Fibroblast of the aortic adventitia (primary cell): ENCODE data around the gene KCNMB3. TPM values are rescaled to one million over a fixed set of nuclear protein-coding genes. Genes with fewer than 3 reads are reported as not detected.
"Not testable (repeated sequence)": the region's sequence is repeated elsewhere in the genome, so short reads cannot be mapped to it uniquely, and the experiment has no call there.

Experiments
- DNase-seq: peaks from one replicate; pipeline ENCODE4 v3.0.0-alpha.2; 2010; ENCODE audit warnings: low read depth
- H3K4me3 ChIP-seq: 2 replicates; pipeline ENCODE4 v1.5.1; 2011; ENCODE audit warnings: low read depth, mild to moderate bottlenecking, control low read depth, low read length, moderate library complexity
- CTCF ChIP-seq: IDR thresholded peaks from 2 replicates; pipeline ENCODE4 v1.5.1; 2011; ENCODE audit warnings: mild to moderate bottlenecking, low read length, control low read depth, inconsistent platforms; ENCODE audit not compliant: insufficient read depth
- total RNA-seq: library from RNA; depleted of rRNA; stranded (reverse); fragments of >200 nt; gene quantifications from 2 replicates; pipeline ENCODE4 v1.2.3, GENCODE V29; 2012; ENCODE audit warnings: low replicate concordance

The KCNMB3 gene
- total RNA-seq, 1 donor, result 2.2 TPM

- TF ChIP-seq CTCF, result no peak
- H3K4me3 ChIP-seq, result no peak overlapping the region
- DNase-seq, result no peak
Measured at GRCh38 chr3:179227349-179227748, 23.6 kb downstream of the KCNMB3 start.

- no peak for DNase-seq
- no peak for TF ChIP-seq CTCF
Measured at GRCh38 chr3:179224584-179224983, 26.3 kb downstream of the KCNMB3 start.

GRCh38 chr3:179223548-179223947 is 27.4 kb downstream of the KCNMB3 start:
- no peak overlapping the region for H3K4me3 ChIP-seq
- no peak for DNase-seq
- TF ChIP-seq CTCF, result no peak

More at GRCh38 chr3:179224584-179224983, 26.3 kb downstream of the KCNMB3 start:
- H3K4me3 ChIP-seq, result no peak overlapping the region

GRCh38 chr3:179218213-179218612 is 32.7 kb downstream of the KCNMB3 start:
- DNase-seq, H3K4me3 ChIP-seq: not testable (repeated sequence)

GRCh38 chr3:179215550-179215949 is 35.4 kb downstream of the KCNMB3 start:
- peak; percentile 39 for DNase-seq
- not testable (repeated sequence) for H3K4me3 ChIP-seq

- TF ChIP-seq CTCF, result no peak
- H3K4me3 ChIP-seq, result no peak overlapping the region
- no peak for DNase-seq
Measured at GRCh38 chr3:179200790-179201189, 50.1 kb downstream of the KCNMB3 start.

GRCh38 chr3:179196700-179197099 is 54.2 kb downstream of the KCNMB3 start:
- no peak for DNase-seq
- H3K4me3 ChIP-seq, result no peak overlapping the region
- no peak for TF ChIP-seq CTCF

GRCh38 chr3:179196098-179196497 is 54.8 kb downstream of the KCNMB3 start:
- DNase-seq, result peak; percentile 65
- H3K4me3 ChIP-seq, result no peak overlapping the region
- no peak for TF ChIP-seq CTCF
